OCI-LY7 (cell line): Measurements from ENCODE around the gene SMYD3.

Source experiments
- EZH2phosphoT487 ChIP-seq: fragments of 200-600 bp; sonication (generic); IDR thresholded peaks from 2 replicates; pipeline ENCODE4 v1.6.1; 2018; ENCODE audit warnings: low read depth, borderline replicate concordance, mild to moderate bottlenecking, mixed run types, antibody characterized with exemption, low read length, moderate library complexity, mixed read lengths
- TF ChIP-seq, protein P1 (sequence below): fragments of 200-600 bp; sonication (generic); conservative IDR thresholded peaks from 2 replicates; pipeline ENCODE4 v1.5.1; 2014; ENCODE audit warnings: mild to moderate bottlenecking, antibody characterized with exemption, low read length, moderate library complexity, mixed read lengths

DNA sequence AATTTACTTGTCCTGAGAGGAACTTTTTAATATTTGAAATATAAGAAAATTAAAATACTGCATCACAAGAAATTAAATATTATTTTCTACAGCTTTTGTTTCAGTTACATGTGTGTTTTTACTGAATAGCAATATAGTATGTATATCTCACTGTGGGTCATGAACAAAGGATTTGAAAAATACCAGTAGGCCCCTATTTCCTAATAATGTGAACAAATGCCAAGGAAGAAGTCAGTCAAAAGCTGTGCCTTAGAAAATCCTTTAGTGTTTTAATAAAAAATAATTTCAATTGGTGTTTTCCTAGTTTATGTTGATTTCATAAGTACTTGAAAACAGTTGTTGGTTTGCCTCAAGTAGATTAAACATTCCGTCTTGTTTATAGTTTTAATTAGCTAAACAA lies 46.7 kb downstream of the SMYD3 start:
- TF ChIP-seq, protein P1, sequence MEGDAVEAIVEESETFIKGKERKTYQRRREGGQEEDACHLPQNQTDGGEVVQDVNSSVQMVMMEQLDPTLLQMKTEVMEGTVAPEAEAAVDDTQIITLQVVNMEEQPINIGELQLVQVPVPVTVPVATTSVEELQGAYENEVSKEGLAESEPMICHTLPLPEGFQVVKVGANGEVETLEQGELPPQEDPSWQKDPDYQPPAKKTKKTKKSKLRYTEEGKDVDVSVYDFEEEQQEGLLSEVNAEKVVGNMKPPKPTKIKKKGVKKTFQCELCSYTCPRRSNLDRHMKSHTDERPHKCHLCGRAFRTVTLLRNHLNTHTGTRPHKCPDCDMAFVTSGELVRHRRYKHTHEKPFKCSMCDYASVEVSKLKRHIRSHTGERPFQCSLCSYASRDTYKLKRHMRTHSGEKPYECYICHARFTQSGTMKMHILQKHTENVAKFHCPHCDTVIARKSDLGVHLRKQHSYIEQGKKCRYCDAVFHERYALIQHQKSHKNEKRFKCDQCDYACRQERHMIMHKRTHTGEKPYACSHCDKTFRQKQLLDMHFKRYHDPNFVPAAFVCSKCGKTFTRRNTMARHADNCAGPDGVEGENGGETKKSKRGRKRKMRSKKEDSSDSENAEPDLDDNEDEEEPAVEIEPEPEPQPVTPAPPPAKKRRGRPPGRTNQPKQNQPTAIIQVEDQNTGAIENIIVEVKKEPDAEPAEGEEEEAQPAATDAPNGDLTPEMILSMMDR: no peak
- no peak for TF ChIP-seq EZH2phosphoT487
